Measurements from ENCODE around the gene MFN2.

DNA sequence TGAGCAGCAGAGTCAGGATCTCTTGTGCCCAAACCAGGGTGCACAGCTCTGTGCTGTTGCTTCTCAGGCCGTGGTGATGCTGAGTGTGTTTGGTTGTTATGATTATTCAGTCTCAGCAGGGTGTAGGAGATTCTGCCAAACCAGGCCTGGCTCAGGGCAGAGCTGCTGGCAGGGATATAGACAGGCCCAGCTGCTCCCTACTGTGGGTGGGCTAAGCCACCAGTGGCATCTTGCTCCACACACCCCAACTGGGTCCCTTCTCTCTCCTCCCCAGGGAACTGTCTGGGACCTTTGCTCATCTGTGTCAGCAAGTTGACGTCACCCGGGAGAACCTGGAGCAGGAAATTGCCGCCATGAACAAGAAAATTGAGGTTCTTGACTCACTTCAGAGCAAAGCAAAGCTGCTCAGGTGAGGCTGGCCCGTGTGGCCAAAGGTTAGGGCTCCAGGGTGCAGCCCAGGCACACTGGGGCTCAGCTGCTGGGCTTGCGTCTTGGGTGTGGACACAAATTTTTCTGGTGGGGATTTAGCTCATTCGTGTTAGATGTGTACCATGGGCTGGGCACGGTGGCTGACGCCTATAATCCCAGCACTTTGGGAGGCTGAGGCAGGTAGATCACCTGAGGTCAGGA is 29.2 kb downstream of the MFN2 start:
- TF ChIP-seq, protein P1, sequence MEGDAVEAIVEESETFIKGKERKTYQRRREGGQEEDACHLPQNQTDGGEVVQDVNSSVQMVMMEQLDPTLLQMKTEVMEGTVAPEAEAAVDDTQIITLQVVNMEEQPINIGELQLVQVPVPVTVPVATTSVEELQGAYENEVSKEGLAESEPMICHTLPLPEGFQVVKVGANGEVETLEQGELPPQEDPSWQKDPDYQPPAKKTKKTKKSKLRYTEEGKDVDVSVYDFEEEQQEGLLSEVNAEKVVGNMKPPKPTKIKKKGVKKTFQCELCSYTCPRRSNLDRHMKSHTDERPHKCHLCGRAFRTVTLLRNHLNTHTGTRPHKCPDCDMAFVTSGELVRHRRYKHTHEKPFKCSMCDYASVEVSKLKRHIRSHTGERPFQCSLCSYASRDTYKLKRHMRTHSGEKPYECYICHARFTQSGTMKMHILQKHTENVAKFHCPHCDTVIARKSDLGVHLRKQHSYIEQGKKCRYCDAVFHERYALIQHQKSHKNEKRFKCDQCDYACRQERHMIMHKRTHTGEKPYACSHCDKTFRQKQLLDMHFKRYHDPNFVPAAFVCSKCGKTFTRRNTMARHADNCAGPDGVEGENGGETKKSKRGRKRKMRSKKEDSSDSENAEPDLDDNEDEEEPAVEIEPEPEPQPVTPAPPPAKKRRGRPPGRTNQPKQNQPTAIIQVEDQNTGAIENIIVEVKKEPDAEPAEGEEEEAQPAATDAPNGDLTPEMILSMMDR (IDR thresholded peaks at IDR 0.05; ENCODE audit: low read length): no peak
- TF ChIP-seq EZH2 (IDR thresholded peaks at IDR 0.05; ENCODE audit: borderline replicate concordance, low read length): no peak

Measured in OCI-LY1 (cell line).